GM18498 (cell line): ENCODE results near the gene TIGD3.
A peak's percentile ranks its signal among the peaks of the same experiment; 100 is the strongest.
"Not testable (repeated sequence)": the region's sequence is repeated elsewhere in the genome, so short reads cannot be mapped to it uniquely, and the experiment has no call there.

Experiments used
- ATAC-seq: cut with Tn5 transposase; IDR thresholded peaks from one replicate; pipeline ENCODE4 v1.9.1; 2021; ENCODE audit warnings: mild to moderate bottlenecking, moderate library complexity; ENCODE audit not compliant: unreplicated experiment

Gene TIGD3

GRCh38 chr11:65325435-65325834 is 29.1 kb upstream of the TIGD3 start:
- no peak for ATAC-seq

- ATAC-seq, result no peak
These were observed 27.5 kb upstream of the TIGD3 start for GRCh38 chr11:65327021-65327420.

GRCh38 chr11:65329478-65329877 is 25.1 kb upstream of the TIGD3 start:
- ATAC-seq, result no peak

- ATAC-seq, result no peak
These were observed 24.6 kb upstream of the TIGD3 start for GRCh38 chr11:65329944-65330403.

GRCh38 chr11:65330544-65330943 is 24.0 kb upstream of the TIGD3 start:
- ATAC-seq, result no peak

- ATAC-seq, result not testable (repeated sequence)
These were observed 22.0 kb upstream of the TIGD3 start for GRCh38 chr11:65332591-65332990.

GRCh38 chr11:65334696-65335295 is 19.8 kb upstream of the TIGD3 start:
- ATAC-seq, result no peak

- no peak for ATAC-seq
These were observed 15.9 kb upstream of the TIGD3 start for GRCh38 chr11:65338676-65339075.

GRCh38 chr11:65340226-65340625 is 14.3 kb upstream of the TIGD3 start:
- ATAC-seq, result no peak

GRCh38 chr11:65341856-65342255 is 12.7 kb upstream of the TIGD3 start:
- no peak for ATAC-seq

- no peak for ATAC-seq
These were observed 3.0 kb upstream of the TIGD3 start for GRCh38 chr11:65351511-65351910.

- no peak for ATAC-seq
These were observed 1.8 kb upstream of the TIGD3 start for GRCh38 chr11:65352783-65353182.

GRCh38 chr11:65353376-65353775 is 1.2 kb upstream of the TIGD3 start:
- no peak for ATAC-seq

GRCh38 chr11:65353900-65354264 is 669 bp upstream of the TIGD3 start:
- no peak for ATAC-seq

GRCh38 chr11:65355013-65355775 is 643 bp downstream of the TIGD3 start:
- ATAC-seq, result peak; percentile 28

- ATAC-seq, result no peak
These were observed 1.3 kb downstream of the TIGD3 start for GRCh38 chr11:65355776-65356393.

- no peak for ATAC-seq
These were observed 1.9 kb downstream of the TIGD3 start for GRCh38 chr11:65356394-65356972.

GRCh38 chr11:65357856-65358356 is 3.4 kb downstream of the TIGD3 start:
- ATAC-seq, result no peak

- ATAC-seq, result peak; percentile 51
These were observed 7.9 kb downstream of the TIGD3 start for GRCh38 chr11:65362320-65362931.

GRCh38 chr11:65362966-65363365 is 8.4 kb downstream of the TIGD3 start:
- ATAC-seq, result no peak

- ATAC-seq, result no peak
These were observed 9.2 kb downstream of the TIGD3 start for GRCh38 chr11:65363770-65364169.
